Activated CD8-positive, alpha-beta memory T cell treated with anti-CD3 and anti-CD28 coated beads for 36 hours (primary cell): ENCODE results near the gene ELFN1. TPM values are rescaled to one million over a fixed set of nuclear protein-coding genes. Genes with fewer than 3 reads are reported as not detected.

Experiments used
- CTCF ChIA-PET: fragments of 350-600 bp; sonication (Branson Sonifier 250); formaldehyde crosslinking; loops from one replicate; lab custom pipeline; 2021; ENCODE audit warnings: antibody characterized with exemption; lab: Charles Lee
- POLR2A ChIA-PET: fragments of 350-600 bp; sonication (Branson Sonifier 250); formaldehyde crosslinking; loops from one replicate; lab custom pipeline; 2021; ENCODE audit warnings: antibody characterized with exemption; lab: Charles Lee
- total RNA-seq, 2 experiments: library from RNA; stranded (reverse); gene quantifications; one replicate each; pipeline ENCODE4 v1.2.3, GENCODE V29; 2021

Gene ELFN1
- total RNA-seq, result under 1 TPM; 0.17 to 0.27 TPM

DNA sequence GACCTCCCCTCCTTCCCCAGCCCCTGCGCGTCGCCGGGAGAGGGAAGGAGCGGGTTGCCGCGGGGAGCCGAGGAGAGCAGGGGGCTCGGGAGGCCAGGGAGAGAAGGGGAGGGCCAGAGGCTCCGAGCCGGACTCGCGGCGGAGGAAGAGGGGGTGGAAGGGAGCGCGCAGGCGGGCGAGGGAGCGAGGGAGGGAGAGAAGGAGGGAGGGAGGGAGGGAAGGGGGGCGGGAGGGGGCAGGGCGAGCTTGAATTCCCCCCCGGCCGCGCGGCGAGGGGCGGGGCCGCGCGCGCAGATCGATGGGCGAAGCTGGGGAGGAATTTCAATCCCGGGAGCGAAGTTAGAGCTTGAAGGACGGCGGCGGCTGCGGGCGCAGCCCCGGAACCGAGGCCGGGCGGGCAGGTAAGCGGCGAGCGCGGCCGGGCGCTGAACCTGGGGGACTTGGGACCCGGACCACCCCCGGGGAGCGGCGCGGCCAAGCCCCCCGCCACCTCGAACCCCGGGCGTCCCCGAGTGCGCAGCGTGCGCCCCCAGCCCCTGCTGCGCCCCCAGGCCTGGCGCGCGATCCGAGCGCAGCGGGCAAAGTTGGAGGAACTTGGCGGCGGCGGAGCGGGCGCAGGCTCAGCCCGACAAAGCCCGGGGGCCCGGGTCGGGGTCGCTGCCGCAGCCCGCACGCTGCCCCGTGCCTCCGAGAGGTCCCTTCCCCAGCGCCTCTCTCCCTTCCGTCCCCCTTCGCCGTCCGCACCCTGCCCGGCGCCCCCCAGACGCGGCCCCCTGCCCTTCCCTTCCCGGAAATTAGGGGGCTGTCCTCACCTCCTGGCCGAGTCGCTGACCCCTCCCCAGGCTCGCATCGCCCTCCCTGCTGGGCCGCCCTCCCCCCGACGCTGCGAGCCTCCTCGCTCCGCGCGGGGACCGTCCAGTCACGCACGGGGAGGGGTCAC is at the start of gene ELFN1:
ELFN1 (plus strand) TSS at position 324 of the 940 bp plus-strand sequence. CDS start 74,320 bp downstream, outside the sequence.
- POLR2A ChIA-PET, result no interaction called here
- CTCF ChIA-PET, result interaction anchor here (0.6 kb wide), 1 partner anchor 89 kb away, joined by 4 read pairs; no protein-coding TSS in a partner anchor

DNA sequence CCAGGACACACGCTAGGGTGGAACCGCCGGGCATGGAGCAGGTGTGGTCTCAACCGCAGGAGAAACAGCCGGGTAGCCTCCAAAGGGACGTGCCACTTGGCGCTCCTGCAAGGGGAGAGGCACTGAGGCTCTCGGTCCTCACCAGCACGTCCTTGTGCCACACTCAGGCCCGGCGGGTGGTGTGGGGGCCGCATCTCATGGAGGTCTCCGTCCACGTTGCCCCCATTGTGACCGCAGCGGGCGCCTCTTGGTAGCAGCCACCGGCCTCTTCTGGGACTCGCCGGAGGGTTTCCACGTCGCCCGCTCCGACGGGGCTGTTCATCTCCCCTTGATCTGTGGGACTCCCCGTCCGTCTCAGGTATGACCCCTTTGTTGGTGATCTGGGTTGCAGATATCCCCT is 49.2 kb upstream of the ELFN1 start:
- CTCF ChIA-PET, result no interaction called here
- POLR2A ChIA-PET, result no interaction called here

DNA sequence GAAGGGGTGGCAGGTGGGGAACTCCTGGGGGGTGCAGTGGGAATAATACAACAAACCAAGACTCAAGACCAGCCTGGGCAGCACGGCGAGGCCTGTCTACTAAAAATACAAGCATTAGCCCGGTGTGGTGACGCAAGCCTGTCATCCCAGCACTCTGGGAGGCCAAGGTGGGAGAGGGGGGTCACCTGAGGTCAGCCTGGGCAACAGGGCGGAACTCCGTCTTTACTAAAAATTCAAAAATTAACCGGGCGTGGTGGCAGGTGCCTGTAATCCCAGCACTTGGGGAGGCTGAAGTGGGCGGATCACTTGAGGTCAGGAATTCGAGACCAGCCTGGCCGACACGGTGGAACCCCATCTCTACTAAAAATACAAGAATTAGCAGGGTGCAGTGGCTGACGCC is 48.4 kb upstream of the ELFN1 start:
- ChIA-PET POLR2A (interaction anchor here (0.6 kb wide), 1 partner anchor 132 kb away, joined by 11 read pairs; no protein-coding TSS in a partner anchor), CTCF (no interaction called here)

DNA sequence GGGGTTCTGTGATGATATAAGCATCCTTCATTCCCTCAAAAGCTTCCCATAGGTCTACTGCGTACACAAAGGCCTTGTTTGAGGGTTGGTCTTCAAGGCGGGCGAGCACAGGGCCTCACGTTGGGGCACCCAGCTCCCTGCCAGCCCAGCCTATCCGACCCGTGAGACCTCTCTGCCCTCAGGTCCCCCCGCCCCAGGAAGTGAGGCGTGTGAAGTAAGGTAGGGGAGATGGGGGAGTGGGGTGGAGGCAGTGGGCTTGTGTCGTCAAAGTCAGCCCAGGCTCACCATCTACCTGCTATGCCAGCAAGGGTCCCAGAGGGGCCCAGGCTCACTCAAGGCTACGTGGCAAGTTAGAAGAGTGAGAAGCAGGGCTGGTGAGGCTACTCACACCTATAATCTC is 47.6 kb upstream of the ELFN1 start:
- ChIA-PET CTCF (no interaction called here), POLR2A (no interaction called here)

DNA sequence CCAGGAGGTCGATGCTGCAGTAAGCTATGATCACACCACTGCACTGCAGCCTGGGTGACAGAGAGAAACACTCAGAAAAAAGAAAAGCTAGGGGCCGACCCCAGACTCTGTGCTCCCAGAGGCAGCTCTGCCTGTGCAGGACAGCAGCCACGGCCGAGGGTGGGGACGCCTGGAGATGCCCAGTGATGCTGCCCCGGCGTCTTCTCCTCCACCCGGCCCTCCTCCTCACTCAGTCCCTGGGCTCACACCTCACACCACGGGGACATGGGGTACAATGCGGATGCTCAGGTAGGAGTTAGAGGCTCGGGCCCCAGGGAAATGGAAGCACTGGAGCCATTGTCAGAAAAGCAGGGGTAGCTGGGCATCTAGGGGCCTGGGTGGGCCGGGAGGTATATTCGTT is 46.3 kb upstream of the ELFN1 start:
- POLR2A ChIA-PET, result no interaction called here

DNA sequence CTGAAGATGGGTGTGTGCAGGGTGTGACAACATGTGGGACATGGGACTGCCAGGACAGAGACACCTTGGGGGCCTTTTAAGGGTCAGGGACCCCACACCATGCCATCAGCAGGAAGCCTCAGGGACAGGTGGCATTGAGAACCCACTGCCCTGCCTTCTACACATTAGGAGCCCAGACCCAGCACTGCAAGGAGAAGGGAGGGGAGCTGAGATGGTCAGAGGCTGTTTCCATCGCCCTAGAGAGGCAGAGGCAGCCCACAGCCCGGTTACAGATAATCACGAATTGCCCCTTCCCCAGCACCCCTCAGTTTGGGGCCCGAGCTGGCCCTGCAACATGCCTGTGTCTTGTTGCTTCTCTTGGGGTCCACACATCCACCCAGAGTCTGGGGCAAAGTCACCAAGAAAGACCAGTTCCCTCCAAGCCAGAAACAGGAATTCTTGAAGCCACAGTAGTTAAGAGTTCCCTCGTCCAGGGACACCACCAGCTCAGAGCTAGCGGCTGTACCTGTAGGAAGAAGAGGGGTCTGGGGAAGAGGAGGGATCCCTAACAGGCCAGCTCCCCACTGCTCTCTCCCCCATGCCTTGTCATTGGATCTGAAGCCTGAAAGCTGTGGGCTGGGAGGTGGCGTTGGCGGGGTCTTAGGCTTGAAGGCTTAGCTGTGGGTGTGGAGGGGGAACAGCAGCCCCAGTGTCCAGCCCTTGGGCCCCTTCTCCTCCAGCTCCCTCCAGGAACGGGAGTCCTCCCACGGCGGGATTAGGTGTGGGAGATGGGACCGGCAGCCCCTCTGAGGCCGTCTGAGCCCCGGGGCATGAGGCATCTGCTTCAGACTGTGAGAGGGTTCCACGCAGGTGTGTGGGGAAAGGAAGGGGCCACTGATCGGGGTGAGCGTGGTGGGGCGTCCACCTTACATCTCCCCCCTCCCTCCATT is 44.8 kb upstream of the ELFN1 start:
- ChIA-PET POLR2A (no interaction called here), CTCF (no interaction called here)

More for the DNA sequence above, 46.3 kb upstream of the ELFN1 start:
- CTCF ChIA-PET, result no interaction called here

DNA sequence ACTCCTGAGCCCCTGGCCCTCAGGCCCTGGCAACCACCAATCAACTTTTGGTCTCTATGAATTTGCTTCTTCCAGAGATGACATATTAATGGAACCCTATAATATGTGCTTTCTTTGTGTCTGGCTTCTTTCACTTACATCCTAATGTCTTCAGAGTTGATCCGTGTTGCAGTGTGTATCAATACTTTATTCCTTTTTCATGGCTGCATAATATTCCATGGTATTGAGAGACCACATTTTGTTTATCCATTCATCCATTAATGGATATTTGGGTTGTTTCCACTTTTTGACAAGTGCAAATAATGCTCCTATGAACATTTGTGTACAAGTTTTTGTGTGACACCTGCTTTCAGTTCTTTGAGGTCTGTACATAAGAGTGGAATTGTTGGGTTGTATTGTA is 43.3 kb upstream of the ELFN1 start:
- CTCF ChIA-PET, result interaction anchor here (0.7 kb wide), 1 partner anchor 685 kb away, joined by 4 read pairs; no protein-coding TSS in a partner anchor

DNA sequence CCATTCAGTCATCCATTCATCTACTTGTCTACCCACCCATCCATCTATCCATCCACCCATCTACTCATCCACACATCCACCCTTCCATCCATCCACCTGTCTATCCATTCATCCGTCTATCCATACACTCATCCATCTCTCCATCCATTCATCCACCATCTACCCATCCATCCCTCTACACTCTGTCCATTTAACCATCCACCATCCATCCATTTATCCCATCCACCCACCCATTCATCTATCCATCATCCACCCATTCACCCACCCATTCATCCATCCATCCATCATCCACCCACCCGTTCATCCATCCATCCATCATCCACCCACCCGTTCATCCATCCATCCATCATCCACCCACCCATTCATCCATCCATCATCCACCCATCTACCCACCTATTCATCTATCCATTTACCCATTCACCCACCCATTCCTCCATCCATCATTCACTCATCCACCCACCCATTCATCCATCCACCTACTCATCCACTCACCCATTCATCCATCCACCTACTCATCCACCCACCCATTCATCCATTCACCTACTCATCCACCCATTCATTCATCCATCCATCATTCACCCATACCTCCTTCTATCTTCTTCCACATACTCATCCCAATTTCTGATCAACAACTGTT is 39.3 kb upstream of the ELFN1 start:
- ChIA-PET CTCF (no interaction called here), POLR2A (no interaction called here)

More for the DNA sequence above, 43.3 kb upstream of the ELFN1 start:
- POLR2A ChIA-PET, result interaction anchor here (0.7 kb wide), 1 partner anchor 217 kb away, joined by 19 read pairs; no protein-coding TSS in a partner anchor

DNA sequence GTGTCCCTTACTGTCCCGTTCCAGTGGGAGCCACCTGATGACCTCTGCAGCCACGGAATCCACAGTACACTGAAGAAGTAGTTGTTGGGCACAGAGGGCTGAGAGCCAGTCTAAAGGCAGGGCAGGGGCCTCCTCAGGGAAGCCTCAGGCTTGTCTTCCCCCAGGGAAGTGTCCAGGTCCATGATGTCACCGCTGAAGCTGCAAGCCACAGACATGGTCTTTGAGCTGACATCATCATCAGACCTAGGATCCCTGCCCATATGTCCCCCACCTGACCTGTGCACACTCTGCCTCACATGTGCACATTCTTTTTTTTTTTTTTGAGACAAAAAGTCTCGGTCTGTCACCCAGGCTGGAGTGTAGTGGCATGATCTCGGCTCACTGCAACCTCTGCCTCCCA is 38.4 kb upstream of the ELFN1 start:
- CTCF ChIA-PET, result no interaction called here
- POLR2A ChIA-PET, result no interaction called here

DNA sequence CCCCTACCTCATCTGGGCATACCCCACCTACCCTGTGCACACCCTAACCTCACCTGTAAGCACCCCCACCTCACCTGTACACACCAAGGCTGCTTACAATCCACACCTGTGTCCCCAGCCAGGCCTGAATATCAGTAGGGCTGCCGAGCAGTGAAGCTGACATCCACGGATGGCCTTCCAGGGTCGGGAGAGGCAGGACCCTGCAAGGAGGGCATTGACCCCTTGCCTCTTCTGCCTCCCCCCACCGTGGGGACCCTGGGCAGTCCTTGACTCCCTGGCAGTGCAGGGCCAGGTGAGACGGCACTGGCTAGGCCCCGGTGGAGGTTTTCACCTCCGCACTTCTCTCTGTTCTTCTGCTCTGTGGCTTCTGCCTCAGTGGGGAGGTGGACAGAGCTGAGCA is 37.6 kb upstream of the ELFN1 start:
- ChIA-PET POLR2A (no interaction called here), CTCF (no interaction called here)

DNA sequence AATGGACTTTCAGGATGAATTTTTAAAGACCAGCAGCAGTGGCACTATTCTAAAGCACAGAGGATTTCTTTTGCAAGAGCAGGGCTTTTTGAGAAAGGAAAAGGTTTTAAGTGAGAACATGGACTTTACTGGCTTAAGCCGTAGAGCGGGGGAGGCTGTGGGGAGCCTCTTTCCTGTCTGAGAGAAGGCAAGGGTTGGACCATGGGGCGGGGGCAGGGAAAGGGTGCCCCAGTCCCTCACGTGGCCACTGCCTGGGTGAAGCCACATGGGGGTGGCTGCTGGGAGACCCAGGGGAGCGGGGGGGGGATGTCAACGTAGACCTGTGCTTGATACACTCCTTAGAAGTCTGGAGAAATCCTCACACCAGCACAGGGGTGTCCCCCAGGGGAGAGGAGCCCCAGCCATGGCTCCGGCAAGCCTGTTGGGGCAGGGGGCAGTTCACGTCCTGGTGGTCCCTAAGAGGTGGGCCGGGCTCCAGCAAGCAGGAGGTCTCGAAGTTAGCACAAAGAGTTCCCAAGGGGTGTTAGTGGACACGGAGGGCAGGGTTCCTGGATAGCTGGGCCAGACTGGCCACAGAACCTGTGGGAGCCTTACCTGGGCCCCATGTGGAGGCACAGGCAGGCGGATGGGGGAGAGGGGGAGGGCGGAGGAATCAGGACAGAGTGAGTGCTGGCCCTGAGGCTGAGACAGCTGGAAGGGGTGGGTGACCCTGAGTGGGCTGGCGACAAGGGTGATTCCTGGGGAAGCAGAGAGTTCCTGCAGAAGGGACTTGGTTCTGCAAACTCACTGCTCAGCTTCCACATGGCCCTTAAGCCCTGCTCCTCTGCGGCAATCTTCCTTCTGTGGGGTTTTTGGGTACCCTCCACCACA is 36.9 kb upstream of the ELFN1 start:
- POLR2A ChIA-PET, result no interaction called here
- CTCF ChIA-PET, result no interaction called here

DNA sequence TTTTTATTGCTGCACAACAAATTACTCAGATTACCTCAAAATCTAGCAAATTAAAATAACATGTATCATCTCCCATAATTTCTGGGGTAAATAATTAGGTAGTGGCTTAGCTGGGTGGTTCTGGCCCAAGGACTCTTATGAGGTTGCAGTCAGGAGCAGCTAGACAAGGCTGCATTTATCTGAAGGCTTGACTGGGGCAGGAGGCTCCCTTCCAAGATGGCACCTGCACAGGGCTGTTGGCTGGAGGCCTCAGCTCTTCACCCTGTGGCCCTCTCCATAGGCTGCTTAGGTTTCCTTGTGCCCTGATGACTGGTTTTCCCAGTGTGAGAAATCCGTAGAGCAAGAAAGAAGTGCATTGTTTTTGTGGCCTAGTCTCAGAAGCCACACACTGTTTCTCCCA is 34.7 kb upstream of the ELFN1 start:
- POLR2A ChIA-PET, result no interaction called here
- CTCF ChIA-PET, result no interaction called here

DNA sequence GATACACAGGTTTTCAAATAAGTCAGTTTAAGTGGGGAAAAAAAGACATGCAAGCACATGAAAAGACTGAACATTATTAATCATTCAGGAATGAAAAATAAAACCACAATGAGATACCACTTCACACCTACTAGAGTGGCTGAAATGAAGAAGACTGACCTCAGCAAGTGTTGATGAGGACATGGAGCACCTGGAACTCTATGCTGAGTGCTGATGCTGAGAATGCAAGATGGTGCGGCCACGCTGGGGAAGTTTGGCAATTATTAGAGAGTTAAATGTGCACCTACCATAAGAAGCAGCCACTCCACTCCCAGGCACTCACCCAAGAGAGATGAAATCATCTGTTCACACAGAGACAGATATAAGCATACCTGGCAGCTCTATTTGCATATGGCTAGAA is 32.9 kb upstream of the ELFN1 start:
- ChIA-PET POLR2A (no interaction called here), CTCF (no interaction called here)

DNA sequence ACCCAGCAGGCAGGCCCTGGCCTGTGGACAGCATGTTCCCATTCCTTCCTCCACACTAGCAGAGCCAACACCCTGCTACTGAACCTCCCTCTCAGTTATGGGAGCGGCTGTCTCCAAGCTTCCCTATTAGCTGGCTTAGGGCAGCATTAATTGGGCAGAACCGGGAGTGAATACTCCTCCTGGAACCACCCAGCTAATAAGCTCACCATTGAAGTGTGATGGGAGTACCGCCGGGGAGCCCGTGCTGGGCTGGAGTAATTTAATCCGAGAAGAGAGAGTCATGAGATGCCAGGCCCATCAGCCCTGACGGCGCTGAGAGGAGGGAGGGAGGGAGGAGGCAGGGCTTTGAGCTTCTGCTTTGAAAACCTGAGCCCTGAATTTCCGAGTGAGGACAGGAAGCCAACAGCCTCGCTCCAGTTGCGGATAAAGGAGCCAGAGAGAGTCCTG is 31.8 kb upstream of the ELFN1 start:
- CTCF ChIA-PET, result no interaction called here
- POLR2A ChIA-PET, result no interaction called here

DNA sequence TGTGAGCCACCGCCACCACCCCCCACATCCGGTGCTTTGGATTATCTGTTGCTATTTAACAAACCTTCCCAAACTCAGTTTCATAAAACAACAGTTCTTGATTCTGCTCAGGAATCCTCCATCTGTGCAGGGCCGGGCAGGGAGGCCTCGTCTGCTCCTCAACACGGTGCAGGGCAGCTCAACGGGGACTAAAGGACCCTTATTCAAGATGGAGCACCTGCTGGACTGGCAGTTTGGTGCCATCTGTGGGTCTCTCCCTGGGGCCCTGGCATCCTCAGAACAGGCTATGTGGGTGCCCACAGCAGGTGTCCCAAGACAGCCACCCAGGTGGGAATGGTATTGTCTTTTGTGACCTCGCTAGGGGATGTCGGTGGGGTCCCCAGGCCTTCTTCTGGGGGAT is 31.0 kb upstream of the ELFN1 start:
- CTCF ChIA-PET, result no interaction called here

DNA sequence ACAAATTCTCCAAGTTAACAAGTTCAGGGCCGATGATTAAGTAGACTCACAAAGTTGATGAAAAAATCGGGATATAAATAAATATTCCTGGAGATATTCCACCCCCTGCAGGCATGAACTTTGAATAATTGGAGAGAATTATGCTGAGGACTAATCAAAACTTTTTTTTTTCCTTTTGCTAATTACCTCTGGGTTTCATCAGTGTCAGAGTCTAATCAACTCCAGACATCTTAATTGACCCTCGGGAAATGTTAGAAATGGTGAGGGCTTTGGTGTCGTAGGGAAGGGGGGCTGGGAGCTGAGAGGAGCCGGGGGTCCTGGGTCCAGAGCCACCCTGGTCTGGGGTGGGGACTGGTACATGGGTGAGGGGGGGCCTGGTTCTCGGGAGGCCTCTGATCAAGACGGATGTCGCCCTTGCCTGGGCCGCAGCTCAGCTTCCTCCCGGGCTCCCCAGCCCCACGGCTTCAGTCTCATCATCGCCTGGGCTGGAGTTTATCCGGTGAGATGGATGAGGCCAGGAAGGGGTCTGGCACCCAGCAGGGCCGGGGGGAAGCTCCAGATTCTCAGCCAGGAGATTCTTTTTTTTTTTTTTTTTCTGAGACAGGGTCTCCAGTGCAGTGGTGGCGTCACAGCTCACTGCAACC is 30.4 kb upstream of the ELFN1 start:
- CTCF ChIA-PET, result no interaction called here

More for the DNA sequence above, 31.0 kb upstream of the ELFN1 start:
- POLR2A ChIA-PET, result no interaction called here

DNA sequence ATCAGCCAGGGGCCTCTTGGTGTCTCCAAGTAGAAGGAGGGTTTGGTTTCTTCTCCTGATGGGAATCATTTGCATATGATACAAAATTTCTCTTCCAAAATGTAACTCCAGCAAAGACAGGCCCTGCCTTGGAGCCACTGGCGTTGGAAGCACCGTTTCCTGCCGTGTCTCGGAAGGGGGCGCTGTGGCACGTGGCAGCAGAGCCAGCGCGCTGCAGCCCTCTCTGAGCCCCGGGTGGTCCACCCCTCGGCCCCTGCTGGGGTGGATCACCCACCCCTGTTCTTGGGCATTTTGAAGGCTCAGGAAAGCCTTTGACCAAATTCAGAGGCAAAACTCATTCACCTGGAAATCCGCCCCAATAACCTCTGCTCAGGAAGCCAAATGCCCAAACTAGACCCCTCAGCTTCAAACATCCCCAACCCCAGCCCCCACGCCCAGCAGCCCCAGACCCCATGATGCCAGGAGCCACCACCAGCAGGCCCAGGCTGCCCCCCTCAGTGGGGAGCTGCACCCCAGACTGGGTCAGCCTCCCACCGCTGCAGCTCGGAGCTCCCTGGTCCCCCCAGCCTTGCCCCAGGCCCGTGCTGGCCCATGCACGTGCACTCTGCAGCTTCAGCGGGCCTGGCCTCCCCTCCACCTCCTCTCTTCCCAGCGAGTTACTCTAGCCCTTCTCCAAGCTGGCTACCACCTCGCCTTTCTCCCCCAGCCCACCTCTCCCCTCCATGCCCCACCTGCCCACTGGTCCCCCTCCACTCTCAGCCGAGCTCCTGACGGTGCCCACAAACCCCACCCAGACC is 29.5 kb upstream of the ELFN1 start:
- CTCF ChIA-PET, result no interaction called here

More for the DNA sequence above, 30.4 kb upstream of the ELFN1 start:
- POLR2A ChIA-PET, result no interaction called here

More for the DNA sequence above, 29.5 kb upstream of the ELFN1 start:
- POLR2A ChIA-PET, result interaction anchor here (0.5 kb wide), 1 partner anchor 415 kb away, joined by 4 read pairs; no protein-coding TSS in a partner anchor
